Peyer's patch (tissue), 4 donors: ENCODE results near the gene RFX2.

Source experiments
- POLR2A ChIP-seq, 2 donors: fragments of 450-650 bp; IDR thresholded peaks; one replicate each; pipeline ENCODE4 v1.5.1; 2017; ENCODE audit warnings: antibody characterized with exemption in 2 of 2, mild to moderate bottlenecking in 2 of 2, moderate library complexity in 2 of 2
- TF ChIP-seq, protein P1 (sequence below), 6 experiments: fragments of 450-650 bp in 4 of 6; fragments of 200-600 bp in 2 of 6; sonication (generic) in 1 of 6; IDR thresholded peaks; one replicate each; pipeline ENCODE4 v1.5.1; 2017 to 2019; ENCODE audit warnings: antibody characterized with exemption in 6 of 6, mild to moderate bottlenecking in 3 of 6, moderate library complexity in 1 of 6

DNA sequence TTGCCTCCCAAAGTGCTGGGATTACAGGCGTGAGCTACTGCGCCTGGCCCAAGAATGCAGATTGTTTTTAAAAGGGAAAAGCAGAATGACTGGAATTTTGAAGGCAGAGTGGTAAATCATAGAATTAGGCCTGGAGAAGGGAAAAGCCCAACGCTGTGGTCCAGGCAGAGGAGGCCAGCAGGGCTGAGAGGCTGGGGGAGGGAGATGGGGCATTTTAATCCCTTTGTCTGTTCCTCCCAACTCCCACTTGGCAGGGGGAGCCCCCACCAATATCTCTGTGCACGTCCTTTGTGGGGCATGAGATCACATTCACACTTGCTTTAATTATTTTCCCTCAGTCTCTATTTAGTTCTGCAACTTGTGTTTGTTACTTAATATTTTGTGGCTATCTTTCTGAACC lies 77.9 kb downstream of the RFX2 start:
- TF ChIP-seq, protein P1, sequence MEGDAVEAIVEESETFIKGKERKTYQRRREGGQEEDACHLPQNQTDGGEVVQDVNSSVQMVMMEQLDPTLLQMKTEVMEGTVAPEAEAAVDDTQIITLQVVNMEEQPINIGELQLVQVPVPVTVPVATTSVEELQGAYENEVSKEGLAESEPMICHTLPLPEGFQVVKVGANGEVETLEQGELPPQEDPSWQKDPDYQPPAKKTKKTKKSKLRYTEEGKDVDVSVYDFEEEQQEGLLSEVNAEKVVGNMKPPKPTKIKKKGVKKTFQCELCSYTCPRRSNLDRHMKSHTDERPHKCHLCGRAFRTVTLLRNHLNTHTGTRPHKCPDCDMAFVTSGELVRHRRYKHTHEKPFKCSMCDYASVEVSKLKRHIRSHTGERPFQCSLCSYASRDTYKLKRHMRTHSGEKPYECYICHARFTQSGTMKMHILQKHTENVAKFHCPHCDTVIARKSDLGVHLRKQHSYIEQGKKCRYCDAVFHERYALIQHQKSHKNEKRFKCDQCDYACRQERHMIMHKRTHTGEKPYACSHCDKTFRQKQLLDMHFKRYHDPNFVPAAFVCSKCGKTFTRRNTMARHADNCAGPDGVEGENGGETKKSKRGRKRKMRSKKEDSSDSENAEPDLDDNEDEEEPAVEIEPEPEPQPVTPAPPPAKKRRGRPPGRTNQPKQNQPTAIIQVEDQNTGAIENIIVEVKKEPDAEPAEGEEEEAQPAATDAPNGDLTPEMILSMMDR (IDR thresholded peaks at IDR 0.05) = no peak
- TF ChIP-seq POLR2A (IDR thresholded peaks at IDR 0.05) = no peak
